ENCODE measurements around the gene OR2AE1. TPM values are rescaled to one million over a fixed set of nuclear protein-coding genes. Genes with fewer than 3 reads are reported as not detected.

OR2AE1 gene
- total and polyA plus RNA-seq, 7 donors, result 0.05 to 0.17 TPM; not detected in 5

DNA sequence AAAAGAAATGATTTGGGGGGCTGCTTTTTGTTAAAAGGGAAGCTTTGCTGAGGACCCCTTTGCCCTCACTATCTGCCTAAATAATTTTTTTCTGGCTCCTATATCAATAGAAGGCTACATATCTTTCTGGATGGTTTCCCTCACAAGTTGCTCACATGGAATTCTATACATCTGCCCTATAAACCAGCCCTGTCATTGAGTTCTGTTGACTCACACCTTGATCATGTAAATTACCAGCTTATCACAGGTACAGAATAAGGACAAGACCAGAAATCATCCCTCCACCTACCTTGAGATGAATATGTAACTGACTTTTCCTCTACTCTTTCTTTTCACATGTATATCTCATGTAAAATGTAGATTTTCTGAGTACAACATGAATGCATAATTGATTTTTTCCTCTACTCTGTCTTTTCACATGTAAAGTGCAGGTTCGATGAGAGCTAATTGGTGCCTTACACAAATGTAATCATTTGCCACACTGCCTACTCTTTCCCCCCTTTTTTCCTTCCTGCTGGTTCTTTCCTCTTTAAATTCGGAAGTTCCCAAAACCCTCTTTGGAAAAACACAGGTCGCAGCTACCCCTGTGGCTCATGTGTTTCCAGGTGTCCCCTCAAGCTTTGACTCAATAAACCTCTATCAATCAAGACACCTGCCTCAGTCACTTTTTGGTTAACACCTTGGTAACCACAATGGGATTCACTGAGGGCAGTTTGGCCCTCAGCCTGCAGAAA lies 36.5 kb downstream of the OR2AE1 start:
- TF ChIP-seq, protein P1, sequence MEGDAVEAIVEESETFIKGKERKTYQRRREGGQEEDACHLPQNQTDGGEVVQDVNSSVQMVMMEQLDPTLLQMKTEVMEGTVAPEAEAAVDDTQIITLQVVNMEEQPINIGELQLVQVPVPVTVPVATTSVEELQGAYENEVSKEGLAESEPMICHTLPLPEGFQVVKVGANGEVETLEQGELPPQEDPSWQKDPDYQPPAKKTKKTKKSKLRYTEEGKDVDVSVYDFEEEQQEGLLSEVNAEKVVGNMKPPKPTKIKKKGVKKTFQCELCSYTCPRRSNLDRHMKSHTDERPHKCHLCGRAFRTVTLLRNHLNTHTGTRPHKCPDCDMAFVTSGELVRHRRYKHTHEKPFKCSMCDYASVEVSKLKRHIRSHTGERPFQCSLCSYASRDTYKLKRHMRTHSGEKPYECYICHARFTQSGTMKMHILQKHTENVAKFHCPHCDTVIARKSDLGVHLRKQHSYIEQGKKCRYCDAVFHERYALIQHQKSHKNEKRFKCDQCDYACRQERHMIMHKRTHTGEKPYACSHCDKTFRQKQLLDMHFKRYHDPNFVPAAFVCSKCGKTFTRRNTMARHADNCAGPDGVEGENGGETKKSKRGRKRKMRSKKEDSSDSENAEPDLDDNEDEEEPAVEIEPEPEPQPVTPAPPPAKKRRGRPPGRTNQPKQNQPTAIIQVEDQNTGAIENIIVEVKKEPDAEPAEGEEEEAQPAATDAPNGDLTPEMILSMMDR (IDR thresholded peaks at IDR 0.05), result no peak
- no peaks in the 10 kb centered on the region for H3K27me3 ChIP-seq (ENCODE audit: insufficient read depth in 3 of 3, low read length in 2 of 3)
- WGBS, 3 donors, result 46 to 58% (median 50%) methylated on average over 3 of the region's 3 CpGs
- H3K27ac ChIP-seq, result no peak overlapping the region
- no peak for DNase-seq
- H3K36me3 ChIP-seq (ENCODE audit: insufficient read depth in 1 of 2, low read depth in 1 of 2), result no peaks in the 10 kb centered on the region
- no peak for ATAC-seq
- no peaks in the 10 kb centered on the region for H3K9me3 ChIP-seq
- intact Hi-C loops (cut with DNase I), result no loop called here
- H3K4me1 ChIP-seq, result no peaks in the 10 kb centered on the region
- H3K4me3 ChIP-seq, result no peak overlapping the region

DNA sequence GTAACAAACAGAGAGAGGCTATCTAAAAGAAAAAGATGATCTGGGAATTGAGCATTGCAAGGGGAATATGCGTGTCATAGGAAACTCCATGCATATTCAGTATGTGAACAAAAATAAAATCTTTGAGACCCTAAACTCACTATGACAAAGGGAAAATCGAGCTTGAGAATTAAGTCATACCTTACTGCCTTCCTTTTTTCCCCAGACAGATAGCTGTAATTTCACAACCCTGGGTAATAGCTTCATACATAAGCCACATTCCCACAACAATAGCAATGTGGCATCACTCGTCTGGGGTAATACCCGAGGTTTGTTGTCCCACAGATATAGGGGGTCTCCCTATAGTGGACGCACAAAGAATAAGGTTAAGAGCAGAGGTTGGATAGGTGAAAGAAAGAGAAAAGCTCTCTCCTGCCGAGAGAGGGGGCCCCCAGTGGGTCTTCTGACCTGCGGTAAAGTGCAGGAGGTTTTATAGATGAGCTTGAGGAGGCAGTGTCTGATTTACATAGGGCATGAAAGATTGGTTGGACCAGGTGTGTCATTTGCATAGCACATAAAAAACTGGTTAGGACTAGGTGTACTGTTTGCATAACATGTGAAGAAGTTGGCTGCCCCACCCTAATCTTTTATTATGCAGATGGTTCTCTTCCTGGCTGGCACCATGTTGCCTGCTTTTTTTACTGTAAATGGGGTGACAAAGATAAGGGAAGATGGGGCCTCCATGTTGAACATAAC lies 37.4 kb downstream of the OR2AE1 start:
- Histone ChIP-seq H3K4me3 (no peak overlapping the region), H3K27ac (no peak overlapping the region), H3K36me3 (ENCODE audit: insufficient read depth in 1 of 2, low read depth in 1 of 2) (no peaks in the 10 kb centered on the region), H3K27me3 (ENCODE audit: insufficient read depth in 3 of 3, low read length in 2 of 3) (no peaks in the 10 kb centered on the region), H3K4me1 (no peaks in the 10 kb centered on the region), H3K9me3 (no peaks in the 10 kb centered on the region)
- ATAC-seq (no peak), DNase-seq (no peak)
- intact Hi-C loops (cut with DNase I), result loop anchor here (2.0 to 10.0 kb wide), 2 partner anchors 205 to 209 kb away; no protein-coding TSS in a partner anchor
- 39 to 46% (median 42%) methylated on average over 7 of the region's 7 CpGs for WGBS, 3 donors
- TF ChIP-seq, protein P1 (IDR thresholded peaks at IDR 0.05), result no peak

- Histone ChIP-seq H3K27ac (no peak overlapping the region), H3K36me3 (ENCODE audit: insufficient read depth in 1 of 2, low read depth in 1 of 2) (no peaks in the 10 kb centered on the region), H3K27me3 (ENCODE audit: insufficient read depth in 3 of 3, low read length in 2 of 3) (no peaks in the 10 kb centered on the region), H3K4me1 (no peaks in the 10 kb centered on the region), H3K4me3 (no peak overlapping the region), H3K9me3 (no peaks in the 10 kb centered on the region)
- DNase-seq (no peak), ATAC-seq (peak in 2 of 4 donors; percentile 47 to 61)
- TF ChIP-seq, protein P1 (IDR thresholded peaks at IDR 0.05), result peak; percentile 32
- WGBS, 3 donors, result 88 to 92% (median 89%) methylated on average over 5 of the region's 5 CpGs
- intact Hi-C loops (cut with DNase I), result loop anchor here (2.0 to 10.0 kb wide), 2 partner anchors 203 to 207 kb away; no protein-coding TSS in a partner anchor
Observed at GRCh38 chr7:99837649-99838361, 39.0 kb downstream of the OR2AE1 start.

GRCh38 chr7:99835189-99835588 lies 41.6 kb downstream of the OR2AE1 start:
- intact Hi-C loops (cut with DNase I), result loop anchor here in 1 of 2 donors (10.0 kb wide), 1 partner anchor 200 kb away; no protein-coding TSS in a partner anchor
- H3K27me3 ChIP-seq (ENCODE audit: insufficient read depth in 3 of 3, low read length in 2 of 3), result no peaks in the 10 kb centered on the region
- H3K27ac ChIP-seq, result no peak overlapping the region
- TF ChIP-seq, protein P1 (IDR thresholded peaks at IDR 0.05), result no peak
- H3K4me3 ChIP-seq, result no peak overlapping the region
- no peak for ATAC-seq
- no peaks in the 10 kb centered on the region for H3K36me3 ChIP-seq (ENCODE audit: insufficient read depth in 1 of 2, low read depth in 1 of 2)
- H3K9me3 ChIP-seq, result no peaks in the 10 kb centered on the region
- H3K4me1 ChIP-seq, result no peaks in the 10 kb centered on the region
- no peak for DNase-seq
- WGBS, 3 donors, result 88 to 95% (median 88%) methylated on average over 4 of the region's 4 CpGs
